GM21723 (cell line): ENCODE results near the gene SMIM7.
"Not testable (repeated sequence)": the region's sequence is repeated elsewhere in the genome, so short reads cannot be mapped to it uniquely, and the experiment has no call there.

Source experiments
- ATAC-seq: cut with Tn5 transposase; IDR thresholded peaks from one replicate; pipeline ENCODE4 v1.9.1; 2021; ENCODE audit warnings: mild to moderate bottlenecking, moderate library complexity; ENCODE audit not compliant: unreplicated experiment

Gene SMIM7

DNA sequence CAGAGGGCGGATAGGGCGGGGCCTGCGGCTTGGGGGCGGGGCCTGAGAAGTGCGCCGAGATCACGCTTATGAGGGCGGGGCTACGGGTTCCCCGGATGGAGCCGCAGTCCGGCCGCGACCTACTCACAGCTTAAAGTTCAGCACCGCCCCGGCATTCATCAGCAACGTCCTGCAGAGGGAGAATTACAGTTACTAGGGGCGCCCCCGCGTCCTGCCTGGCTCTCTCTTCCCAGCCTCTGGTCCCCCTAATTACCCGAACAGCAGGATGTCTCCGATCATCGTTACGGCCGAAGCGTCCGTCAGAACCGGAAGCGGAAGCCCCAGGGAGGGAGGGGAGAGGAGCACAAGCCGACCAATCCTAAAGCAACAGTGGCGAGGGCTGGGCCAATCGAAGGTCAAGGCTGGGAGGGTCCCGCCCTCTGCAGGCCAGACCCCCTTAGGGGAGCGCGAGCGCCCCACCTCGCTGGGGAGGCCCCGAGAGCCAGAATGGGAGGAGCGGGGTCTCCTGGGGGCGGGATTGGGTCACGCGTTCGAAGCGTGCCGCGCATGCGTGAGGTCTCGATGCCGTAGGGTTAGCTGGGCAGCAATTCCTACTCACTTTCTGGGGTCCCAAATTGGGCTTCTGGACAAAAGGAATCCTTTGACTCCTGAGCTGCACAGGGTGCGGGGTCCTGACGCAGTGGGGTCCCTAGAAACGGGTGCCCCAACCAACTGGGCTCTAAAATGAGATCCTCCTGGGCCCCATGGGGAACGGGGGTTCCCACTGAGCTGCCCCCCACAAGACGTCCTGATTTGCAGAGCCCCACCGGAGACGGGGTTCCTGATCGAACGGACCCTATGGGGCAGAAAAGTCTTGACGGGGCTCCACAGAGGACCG lies at the start of gene SMIM7:
Gene SMIM7 (minus strand): TSS at position 313 of the 877 bp plus-strand sequence. CDS start 34 bp downstream, at position 279.
- ATAC-seq: peak; percentile 80

DNA sequence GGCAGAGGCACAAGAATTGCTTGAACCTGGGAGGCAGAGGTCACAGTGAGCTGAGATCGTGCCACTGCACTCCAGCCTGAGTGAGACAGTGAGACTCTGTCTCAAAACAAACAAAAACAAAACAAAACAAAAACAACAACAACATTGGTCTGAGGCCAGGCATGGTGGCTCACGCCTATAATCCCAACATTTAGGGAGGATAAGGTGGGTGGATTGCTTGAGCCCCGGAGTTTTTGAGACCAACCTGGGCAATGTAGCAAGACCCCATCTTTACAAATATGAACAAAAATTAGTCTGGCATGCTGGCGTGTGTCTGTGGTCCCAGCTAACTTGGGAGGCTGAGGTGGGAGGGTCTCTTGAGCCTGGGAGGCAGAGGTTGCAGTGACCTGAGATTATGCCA lies 43.7 kb upstream of the SMIM7 start:
- ATAC-seq: no peak

DNA sequence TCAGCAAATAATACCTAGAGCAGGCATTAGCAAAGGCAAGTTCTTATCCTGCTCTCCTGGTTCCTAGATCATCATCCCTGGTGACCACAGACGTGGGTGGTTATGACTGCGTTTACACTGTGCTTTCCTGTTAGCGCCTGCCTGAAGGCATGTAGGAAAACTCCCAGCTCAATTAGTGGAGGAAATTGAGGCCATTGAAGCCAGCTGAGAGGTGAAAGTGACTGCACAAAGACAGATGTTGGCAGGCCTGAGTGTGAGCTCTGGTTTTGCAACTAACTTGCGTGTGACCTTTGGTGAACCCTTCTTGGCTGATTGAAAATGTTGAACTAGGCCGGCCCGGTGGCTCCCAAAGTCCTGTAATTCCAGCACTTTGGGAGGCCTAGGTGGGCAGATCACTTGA lies 42.2 kb upstream of the SMIM7 start:
- ATAC-seq: no peak

DNA sequence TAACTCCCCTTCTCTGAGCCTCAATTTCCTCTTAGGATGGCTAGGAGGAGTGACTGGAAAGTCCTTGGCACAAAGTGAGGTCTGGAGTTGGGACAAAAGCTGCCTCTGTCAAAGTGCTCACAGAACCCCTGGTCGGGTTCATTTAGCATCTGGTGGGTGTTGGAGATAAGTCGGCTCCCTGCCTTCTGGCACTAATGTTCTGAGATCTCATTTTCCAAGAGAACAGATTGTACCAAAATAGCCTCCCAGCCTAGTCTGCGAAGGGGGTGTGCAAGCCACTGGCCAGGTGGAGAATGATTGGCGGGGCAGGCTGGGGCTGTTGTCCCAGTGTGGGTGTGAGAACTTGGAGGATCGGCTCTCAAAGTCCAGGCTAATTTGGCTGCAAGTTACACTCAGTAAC lies 39.0 kb upstream of the SMIM7 start:
- no peak for ATAC-seq

DNA sequence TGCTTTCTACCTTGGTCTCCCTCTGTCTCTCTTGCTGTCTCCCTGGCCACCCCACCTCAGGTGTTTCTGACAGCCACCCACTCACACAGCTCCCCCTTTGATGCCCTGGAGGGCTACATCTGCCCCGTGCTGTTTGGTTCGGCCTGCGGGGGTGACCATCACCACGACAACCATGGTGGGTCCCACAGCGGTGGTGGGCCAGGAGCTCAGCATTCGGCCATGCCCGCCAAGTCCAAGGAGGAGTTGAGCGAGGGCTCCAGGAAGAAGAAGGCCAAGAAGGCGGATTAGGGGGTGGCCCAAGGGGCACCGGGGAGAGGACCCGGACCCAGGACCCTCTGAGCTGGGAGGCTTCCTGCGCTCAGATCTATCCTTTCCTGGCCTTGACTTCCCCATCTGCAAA lies 28.1 kb upstream of the SMIM7 start:
- no peak for ATAC-seq

DNA sequence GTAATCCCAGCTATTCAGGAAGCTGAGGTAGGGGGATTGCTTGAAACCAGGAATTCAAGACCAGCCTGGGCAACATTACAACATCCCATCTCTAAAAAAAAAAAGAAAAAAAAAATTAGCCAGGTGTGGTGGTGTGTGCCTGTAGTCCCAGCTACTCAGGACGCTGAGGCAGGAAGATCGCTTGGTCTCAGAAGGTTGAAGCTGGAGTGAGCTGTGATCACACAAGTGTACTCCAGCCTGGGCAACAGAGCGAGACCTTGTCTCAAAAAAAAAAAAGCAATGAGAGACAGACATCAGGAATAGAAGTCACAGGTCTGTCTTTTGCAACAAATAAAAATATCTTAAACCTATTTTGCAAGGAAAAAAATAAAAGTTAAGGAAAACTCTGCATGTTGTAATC lies 24.3 kb upstream of the SMIM7 start:
- no peak for ATAC-seq

DNA sequence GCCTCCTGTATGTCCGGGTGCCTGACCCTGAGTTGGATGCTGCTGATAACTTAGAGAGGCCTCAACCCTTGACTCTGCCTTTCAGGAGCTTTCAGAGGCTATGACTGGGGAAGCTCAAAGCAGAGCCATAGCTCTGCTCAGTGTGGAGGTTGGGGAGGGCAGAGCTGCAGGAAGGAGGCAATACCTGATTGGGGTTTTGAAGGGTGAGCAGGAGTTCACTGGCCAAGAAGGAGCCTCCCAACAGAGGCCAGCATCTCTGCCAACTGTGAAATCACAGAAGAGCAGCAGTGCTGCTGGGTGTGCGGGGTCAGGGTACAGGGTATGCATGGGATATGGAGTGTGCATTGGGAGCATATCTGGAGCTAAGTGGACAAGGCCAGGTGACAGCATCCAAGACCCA lies 22.6 kb upstream of the SMIM7 start:
- ATAC-seq: no peak

DNA sequence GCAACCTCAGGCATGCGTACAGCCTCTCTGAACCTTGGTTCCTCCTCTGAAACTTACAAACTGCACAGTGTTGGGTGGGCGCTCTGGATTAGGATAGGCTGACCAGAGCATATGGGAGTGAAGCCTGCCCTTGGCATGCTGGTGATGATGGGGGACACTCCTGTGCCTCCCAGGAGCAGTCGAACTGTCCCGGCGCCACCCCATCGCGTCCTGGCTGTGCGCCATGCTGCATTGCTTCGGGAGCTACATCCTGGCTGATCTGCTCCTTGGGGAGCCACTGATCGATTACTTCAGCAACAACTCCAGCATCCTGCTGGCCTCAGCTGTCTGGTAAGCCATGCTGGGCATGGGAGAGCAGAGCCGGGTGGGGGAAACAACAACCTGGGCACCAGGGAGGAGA lies 19.9 kb upstream of the SMIM7 start:
- no peak for ATAC-seq

DNA sequence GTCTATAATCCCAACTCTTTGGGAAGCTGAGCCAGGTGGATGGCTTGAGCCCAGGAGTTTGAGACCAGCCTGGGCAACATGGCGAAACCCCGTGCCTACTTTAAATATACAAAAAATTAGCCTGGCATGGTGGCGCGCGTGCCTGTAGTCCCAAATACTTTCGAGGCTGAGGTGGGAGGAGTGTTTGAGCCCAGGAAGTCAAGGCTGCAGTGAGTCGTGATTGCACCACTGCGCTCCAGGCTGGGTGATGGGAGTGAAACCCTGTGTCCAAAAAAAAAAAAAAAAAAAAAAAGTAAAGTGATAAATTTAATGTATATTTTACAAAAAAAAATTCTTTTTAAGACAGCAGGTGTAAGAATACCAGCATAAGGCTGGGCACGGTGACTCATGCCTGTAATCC lies 18.6 kb upstream of the SMIM7 start:
- ATAC-seq: no peak

DNA sequence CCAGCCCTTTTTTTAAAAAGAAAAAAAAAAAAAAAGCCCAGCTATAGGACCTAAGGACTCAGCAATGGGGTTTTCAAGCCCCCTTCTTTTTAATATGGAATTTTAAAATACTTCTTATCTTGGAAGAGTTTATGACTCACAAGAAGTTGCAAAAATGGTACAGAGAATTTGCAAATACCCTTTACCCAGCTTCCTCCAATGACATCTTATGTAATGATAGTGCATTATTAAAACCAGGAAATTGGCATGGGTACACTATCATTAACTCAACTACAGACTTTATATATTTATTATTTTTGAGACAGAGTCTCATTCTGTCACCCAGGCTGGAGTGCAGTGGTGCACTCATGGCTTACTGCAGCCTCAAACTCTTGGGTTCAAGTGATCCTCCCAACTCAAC lies 17.1 kb upstream of the SMIM7 start:
- no peak for ATAC-seq

DNA sequence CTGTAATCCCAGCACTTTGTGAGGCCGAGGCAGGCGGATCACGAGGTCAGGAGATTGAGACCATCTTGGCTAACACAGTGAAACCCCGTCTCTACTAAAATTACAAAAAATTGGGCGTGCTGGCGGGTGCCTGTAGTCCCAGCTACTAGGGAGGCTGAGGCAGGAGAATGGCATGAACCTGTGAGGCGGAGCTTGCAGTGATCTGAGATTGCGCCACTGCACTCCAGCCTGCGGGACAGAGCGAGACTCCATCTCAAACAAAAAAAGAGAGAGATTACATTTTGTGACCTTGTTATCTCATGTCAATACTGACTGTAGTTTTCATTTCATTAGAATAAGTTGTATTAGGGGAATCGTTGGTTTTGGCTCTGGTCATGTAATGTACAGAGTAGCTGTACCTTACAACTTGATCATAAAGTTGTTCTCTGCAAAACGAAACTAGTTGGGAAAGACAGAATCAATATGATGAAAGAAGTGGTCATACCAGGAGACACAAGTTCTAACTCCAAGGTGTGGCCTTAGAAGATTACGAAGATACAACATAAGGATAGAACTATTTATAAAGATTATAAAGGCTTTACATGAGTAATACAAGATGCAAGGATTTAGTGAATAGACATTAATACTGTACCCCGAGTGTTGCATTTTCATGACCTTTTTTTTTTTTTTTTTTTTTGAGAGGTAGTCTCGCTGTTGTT lies 16.3 kb upstream of the SMIM7 start:
- no peak for ATAC-seq

DNA sequence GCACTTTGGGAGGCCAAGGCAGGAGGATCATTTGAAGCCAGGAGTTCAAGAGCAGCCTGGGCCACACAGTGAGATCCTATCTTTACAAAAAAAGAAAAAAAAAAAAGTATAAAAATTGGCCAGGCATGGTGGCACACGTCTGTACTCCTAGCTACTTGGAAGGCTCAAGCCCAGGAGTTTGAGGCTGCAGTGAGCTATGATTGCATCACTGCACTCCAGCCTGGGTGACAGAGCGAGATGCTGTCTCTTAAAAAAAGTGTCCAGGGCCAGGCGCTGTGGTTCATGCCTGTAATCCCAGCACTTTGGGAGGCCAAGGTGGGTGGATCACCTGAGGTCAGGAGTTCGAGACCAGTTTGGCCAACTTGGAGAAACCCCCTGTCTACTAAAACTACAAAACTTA lies 13.9 kb upstream of the SMIM7 start:
- ATAC-seq: not testable (repeated sequence)

DNA sequence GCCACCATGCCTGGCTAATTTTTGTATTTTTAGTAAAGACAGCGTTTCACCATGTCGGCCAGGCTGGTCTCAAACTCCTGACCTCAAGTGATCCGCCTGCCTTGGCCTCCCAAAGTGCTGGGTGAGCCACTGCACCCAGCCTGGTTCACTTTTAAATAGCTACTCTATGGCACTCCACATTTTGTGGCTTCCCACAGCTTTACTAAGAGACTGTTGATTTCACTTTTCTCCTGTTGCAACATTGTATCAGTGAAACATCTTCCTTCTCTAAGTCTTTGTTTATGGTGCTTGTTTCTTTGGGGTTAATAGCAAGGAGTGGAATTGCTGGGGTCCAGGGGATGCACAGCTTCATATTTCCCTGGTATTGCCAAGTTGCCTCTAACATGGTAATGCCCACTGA lies 13.3 kb upstream of the SMIM7 start:
- no peak for ATAC-seq

DNA sequence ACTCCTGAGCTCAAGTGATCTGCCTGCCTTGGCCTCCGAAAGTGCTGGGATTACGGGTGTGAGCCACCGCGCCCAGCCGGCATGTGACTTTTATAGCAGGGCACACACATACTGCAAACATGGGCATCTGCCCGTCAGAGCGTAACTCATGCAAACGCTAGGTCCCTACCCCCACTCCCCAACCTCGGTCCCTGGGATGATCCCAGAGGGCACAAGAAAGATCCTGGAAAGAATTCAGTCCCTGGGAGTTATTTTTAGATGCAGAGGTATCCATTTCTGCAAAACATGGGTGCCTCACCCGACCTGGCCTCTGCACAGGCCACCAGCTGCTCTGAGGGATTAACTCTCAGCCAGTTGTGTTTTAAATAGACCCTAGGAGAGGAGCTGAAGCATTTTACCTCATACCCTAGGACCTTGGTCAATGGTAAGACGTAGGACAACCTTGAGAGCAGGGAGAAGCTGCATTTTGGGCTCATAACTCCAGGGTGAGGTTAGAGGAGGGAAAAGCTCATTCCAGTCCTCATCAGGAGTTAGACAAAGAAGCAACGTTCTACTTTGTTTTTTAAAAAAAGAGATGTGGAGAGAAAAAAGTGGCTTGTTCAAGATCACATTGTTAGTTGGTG lies 11.8 kb upstream of the SMIM7 start:
- no peak for ATAC-seq

DNA sequence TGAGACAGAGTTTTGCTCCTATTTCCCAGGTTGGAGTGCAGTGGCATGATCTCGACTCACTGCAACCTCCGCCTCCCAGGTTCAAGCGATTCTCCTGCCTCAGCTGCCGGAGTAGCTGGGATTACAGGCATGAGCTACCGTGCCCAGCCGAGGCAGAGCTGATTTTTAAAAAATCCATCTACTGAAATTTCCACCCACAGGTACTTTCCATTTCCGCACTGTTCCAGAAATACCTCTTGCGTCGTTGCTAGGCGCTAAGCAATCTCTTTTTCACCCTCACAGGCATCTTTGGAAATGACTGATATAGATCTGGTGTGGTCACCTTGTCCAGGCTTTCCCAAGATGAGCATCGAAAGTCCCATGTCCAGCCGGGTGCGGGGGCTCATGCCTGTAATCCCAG lies 10.3 kb upstream of the SMIM7 start:
- ATAC-seq: no peak

DNA sequence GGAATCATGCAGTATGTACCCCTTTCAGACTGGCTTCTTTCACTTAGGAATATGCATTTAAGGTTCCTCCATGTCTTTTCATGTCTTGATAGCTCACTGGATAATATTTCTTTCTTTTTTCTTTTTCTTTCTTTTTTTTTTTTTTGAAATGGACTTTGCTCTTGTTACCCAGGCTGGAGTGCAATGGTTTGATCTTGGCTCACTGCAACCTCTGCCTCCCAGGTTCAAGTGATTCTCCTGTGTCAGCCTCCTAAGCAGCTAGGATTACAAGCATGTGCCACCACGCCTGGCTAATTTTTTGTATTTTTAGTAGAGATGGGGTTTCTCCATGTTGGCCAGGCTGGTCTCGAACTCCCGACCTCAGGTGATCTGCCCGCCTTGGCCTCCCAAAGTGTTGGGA lies 8.8 kb upstream of the SMIM7 start:
- ATAC-seq: not testable (repeated sequence)

DNA sequence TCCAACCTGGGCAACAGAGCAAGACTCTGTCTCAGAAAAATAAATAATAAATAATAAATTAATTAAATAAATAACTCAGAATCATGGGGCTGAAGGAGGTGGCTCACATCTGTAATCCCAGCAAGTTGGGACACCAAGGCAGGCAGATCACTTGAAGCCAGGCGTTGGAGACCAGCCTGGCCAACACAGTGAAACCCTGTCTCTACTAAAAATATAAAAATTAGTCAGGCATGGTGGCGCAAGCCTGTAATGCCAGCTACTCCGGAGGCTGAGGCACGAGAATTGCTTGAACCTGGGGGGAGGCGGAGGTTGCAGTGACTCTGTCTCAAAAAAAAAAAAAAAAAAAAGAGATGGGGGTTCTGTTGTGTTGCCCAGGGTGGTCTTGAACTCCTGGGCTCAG lies 8.2 kb upstream of the SMIM7 start:
- ATAC-seq: no peak

DNA sequence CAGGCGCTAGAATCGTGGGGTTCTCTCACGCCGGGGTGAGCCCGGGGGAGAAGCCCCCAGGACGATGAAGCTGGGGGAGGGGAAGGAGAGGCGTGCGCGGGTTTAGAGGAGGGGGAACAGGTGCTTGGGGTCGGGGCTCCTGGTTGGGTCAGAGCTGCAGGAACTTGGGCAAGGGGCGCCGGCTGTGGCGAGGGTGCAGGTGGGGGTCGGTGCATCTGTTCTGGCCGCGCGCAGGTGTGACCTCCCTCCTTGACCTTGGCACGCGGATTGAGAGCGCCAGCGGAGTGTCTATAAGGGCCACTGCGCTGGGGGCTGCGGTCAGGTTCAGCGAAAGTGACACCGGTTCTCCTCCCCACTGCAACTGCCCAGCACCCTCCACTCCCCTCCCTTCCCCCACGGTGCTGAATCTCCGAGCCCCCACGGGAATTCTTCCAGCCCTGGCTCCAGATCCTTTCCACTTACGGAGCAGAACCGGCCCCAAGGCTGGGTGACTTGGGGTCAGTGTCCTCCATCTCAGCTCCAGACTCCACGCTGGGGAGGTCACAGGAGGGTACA lies 1.6 kb upstream of the SMIM7 start:
- ATAC-seq: no peak

DNA sequence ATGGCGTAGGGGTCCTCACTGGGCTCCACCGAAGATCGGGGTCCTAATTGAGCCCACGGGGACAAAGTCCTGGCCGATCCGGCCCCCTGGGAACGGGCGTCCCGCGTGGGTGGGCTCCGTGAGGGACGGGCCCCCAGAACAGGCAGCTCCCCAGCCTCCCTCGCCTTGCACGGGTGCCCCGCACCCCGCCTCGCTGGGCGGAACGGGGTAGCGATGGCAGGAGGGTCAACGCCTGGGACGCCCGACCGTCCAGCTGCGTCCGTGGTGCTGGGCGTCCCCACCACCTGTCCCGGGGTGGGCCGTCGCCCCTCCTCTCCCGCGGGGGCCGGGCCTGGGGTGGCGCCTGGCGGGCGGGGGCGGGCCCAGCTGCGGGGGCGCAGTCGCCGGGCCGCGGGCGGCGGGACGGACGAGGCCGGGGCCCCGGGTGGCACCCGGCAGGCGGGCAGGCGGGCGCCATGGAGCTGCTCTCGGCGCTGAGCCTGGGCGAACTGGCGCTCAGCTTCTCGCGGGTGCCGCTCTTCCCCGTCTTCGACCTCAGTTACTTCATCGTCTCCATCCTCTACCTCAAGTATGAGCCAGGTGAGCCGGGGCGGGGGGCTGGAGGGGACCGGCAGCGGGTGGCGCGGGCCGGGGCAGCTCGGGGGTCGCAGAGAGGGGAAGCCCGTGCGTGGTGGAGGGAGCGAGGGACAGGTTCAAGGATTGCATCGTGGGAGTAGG lies 977 bp upstream of the SMIM7 start, which contains the start of gene TMEM38A:
Gene TMEM38A (plus strand): TSS at position 377 of the 717 bp plus-strand sequence. CDS start 79 bp downstream, at position 456.
- peak; percentile 30 for ATAC-seq

DNA sequence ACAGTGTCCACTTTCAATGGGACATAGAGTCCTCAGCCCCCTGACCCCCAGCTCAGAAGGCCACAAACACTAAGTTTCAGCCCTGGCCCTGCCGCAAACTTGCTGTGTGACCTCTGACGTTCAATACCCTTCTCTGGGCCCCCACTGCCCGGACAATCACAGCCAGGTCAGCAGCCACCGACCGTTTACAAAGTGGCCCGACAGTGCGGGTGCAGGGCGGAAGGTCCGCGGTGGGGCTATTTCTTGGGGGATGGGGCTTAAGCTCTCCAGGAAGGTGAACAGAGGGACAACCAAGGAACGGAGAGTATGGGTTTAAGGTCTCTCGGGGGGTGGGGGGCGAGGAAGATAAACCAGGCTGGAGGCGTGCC lies 496 bp downstream of the SMIM7 start:
- no peak for ATAC-seq

DNA sequence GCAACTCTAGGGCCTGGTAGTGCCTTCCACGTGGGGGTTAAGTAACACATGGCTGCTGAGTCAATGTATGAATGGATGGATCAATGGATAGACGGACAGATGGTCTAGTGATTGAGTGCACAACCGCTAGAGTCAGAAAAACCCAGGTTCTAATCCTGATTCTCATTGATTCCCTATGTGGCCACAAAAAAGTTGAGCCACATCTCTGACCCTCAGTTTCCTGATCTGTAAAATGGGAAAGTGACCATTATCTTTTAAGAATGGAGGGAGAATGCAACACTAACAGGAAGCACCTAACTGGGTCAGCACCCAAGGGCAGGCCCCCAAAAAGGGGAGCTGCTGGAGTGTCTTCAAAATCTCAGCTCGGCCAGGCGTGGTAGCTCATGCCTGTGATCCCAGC lies 2.6 kb downstream of the SMIM7 start:
- ATAC-seq: no peak
